ENCODE results near the gene ELMO3. TPM values are rescaled to one million over a fixed set of nuclear protein-coding genes. Genes with fewer than 3 reads are reported as not detected.

Gene ELMO3
- total RNA-seq, 2 experiments from 2014 or later, result 6.2 to 9.8 TPM

DNA sequence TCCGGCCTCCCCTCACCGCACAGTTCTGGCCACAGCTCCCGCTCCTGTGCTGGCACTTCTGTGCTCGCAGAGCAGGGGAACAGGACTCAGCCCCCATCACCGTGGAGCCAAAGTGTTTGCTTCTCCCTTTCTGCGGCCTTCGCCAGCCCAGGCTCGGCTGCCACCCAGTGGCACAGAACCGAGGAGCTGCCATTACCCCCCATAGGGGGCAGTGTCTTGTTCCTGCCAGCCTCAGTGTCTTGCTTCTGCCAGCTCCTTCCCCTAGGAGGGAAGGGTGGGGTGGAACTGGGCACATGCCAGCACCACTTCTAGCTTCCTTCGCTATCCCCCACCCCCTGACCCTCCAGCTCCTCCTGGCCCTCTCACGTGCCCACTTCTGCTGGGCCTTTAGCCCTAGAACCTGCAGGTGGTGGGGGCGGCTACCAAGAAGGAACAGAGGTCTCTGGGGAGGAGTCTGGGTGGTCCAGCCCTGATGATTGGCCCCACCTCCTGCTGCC lies 645 bp upstream of the ELMO3 start:
- Mint-ChIP-seq H3K27ac (no peak overlapping the region), H3K4me1 (peaks cover 36% of the 10 kb centered on the region), H3K27me3 (no peaks in the 10 kb centered on the region), H3K4me3 (no peak overlapping the region), H3K36me3 (peaks cover 44% of the 10 kb centered on the region), H3K9me3 (ENCODE audit: low read depth) (no peaks in the 10 kb centered on the region)
- no peak for DNase-seq
- ATAC-seq, result peak; percentile 28
- CTCF ChIA-PET, result interaction anchor here (0.8 to 3.2 kb wide), 8 partner anchors 10 to 245 kb away, joined by 3 to 19 read pairs (median 4); partner anchors contain the start of genes FHOD1 and TMEM208

DNA sequence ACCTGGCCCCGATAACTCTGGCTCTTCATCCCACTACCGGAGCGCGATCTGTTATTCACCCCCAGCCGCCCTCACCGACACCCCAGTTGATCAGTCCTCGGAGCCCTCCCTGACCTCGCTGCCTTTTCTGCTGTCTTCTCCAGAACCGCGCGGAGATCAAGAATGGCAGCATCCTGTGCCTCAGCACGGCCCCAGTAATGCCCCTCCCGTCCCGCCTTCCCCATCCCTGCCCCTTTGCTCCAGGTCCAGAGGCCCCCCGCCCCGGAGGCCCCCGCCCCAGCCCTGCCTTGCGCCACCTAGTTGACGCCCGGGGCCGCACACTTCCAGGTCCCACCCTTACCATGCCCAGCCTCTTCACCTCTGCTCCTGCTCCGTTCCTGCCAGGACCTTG lies 872 bp downstream of the ELMO3 start:
- DNase-seq, result no peak
- Mint-ChIP-seq H3K36me3 (peaks cover 35% of the 10 kb centered on the region), H3K27ac (no peak overlapping the region), H3K27me3 (no peaks in the 10 kb centered on the region), H3K9me3 (ENCODE audit: low read depth) (no peaks in the 10 kb centered on the region), H3K4me3 (no peak overlapping the region), H3K4me1 (peaks cover 20% of the 10 kb centered on the region)
- no peak for ATAC-seq
- CTCF ChIA-PET, result interaction anchor here (2.7 kb wide), 1 partner anchor 9 kb away, joined by 9 read pairs; no protein-coding TSS in a partner anchor

DNA sequence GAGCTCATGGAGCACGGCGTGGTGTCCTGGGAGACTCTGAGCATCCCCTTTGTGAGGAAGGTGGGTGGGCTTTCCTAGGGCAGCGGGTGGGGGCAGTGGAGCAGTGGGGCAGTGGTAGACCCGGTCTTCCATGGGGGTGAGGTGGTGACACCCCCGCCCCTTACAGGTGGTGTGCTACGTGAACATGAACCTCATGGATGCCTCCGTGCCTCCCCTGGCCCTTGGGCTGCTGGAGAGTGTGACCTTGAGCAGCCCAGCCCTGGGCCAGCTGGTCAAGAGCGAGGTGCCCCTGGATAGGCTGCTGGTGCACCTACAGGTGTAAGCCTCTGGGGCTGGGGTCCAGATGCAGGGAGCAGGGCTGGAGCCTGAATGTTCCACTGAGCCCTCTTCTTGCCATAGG lies 1.6 kb downstream of the ELMO3 start:
- no peaks in the 10 kb centered on the region for H3K9me3 Mint-ChIP-seq (ENCODE audit: low read depth)
- CTCF ChIA-PET, result no interaction called here
- H3K4me1 Mint-ChIP-seq, result peaks cover 15% of the 10 kb centered on the region
- H3K27ac Mint-ChIP-seq, result no peak overlapping the region
- no peak for DNase-seq
- no peak overlapping the region for H3K4me3 Mint-ChIP-seq
- H3K36me3 Mint-ChIP-seq, result peaks cover 29% of the 10 kb centered on the region
- H3K27me3 Mint-ChIP-seq, result no peaks in the 10 kb centered on the region
- no peak for ATAC-seq

DNA sequence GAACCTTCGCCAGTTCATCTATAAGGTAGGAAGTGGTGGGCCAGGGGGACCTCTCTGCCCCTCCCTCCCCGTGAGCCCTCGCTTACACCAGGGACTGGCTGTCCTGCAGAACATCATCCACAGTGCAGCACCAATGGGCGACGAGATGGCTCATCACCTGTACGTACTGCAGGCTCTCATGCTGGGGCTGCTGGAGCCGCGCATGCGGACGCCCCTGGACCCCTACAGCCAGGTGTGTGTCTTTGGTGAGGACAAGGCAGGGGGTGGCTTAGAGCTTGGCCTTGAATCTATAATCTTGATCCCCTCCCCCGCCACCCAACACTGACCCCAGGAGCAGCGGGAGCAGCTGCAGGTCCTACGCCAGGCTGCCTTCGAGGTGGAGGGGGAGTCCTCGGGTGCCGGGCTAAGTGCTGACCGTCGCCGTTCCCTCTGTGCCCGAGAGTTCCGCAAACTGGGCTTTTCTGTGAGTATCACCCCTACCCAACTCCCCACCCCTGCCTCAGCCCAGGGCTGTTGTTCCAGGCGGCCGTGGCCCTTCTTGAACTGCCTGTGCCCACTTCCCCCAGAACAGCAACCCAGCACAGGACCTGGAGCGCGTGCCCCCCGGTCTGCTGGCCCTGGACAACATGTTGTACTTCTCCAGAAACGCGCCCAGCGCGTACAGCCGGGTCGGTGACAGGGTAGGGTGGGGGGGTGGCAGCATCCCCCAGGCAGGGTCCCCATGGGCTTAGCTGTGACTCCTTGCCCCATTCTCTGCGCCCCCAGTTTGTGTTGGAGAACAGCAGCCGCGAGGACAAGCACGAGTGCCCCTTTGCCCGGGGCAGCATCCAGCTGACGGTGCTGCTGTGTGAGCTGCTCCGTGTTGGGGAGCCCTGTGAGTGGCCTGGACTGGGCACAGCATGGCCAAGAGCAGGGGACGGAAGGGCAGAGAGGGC lies 2.7 kb downstream of the ELMO3 start:
- ATAC-seq (no peak), DNase-seq (no peak)
- Mint-ChIP-seq H3K27ac (no peak overlapping the region), H3K27me3 (no peaks in the 10 kb centered on the region), H3K36me3 (peaks cover 19% of the 10 kb centered on the region), H3K9me3 (ENCODE audit: low read depth) (no peaks in the 10 kb centered on the region), H3K4me1 (peaks cover 4% of the 10 kb centered on the region), H3K4me3 (no peak overlapping the region)
- CTCF ChIA-PET, result no interaction called here

DNA sequence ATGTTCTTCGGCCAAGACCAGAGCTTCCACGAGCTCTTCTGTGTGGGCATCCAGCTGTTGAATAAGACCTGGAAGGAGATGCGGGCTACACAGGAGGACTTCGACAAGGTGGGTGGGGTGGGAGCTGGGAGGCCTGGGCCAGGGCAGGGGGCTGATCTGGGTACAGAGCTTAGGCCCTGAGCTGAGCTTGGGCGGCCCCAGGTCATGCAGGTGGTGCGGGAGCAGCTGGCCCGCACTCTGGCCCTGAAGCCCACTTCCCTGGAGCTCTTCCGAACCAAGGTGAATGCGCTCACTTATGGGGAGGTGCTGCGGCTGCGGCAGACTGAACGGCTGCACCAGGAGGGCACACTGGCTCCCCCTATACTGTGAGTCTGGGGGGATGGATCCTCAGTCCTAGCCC lies 3.5 kb downstream of the ELMO3 start:
- no peaks in the 10 kb centered on the region for H3K27me3 Mint-ChIP-seq
- peaks cover 14% of the 10 kb centered on the region for H3K36me3 Mint-ChIP-seq
- CTCF ChIA-PET, result interaction anchor here (1.2 kb wide), 1 partner anchor 9 kb away, joined by 3 read pairs; no protein-coding TSS in a partner anchor
- no peak overlapping the region for H3K4me3 Mint-ChIP-seq
- H3K9me3 Mint-ChIP-seq (ENCODE audit: low read depth), result no peaks in the 10 kb centered on the region
- no peaks in the 10 kb centered on the region for H3K4me1 Mint-ChIP-seq
- ATAC-seq (no peak), DNase-seq (no peak)
- H3K27ac Mint-ChIP-seq, result no peak overlapping the region

DNA sequence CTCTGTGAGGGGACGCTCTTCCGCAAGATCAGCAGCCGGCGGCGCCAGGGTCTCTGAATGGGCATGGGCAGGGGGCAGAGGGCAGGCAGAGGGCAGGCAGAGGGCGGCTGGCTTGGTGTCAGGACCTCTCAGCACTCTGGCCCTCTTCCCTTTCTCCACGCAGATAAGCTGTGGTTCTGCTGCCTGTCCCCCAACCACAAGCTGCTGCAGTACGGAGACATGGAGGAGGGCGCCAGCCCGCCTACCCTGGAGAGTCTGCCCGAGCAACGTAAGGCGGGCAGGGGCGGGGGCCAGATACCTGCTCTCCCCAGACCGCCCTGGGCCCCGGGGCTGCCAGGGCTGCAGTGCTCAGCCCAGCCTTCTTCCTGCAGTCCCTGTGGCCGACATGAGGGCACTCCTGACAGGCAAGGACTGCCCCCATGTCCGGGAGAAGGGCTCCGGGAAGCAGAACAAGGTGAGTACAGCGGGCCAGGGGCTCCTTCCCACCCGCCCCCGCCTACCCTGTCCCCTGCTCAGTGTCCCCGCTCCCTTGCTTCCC lies 4.1 kb downstream of the ELMO3 start:
- no peaks in the 10 kb centered on the region for H3K9me3 Mint-ChIP-seq (ENCODE audit: low read depth)
- ATAC-seq (no peak), DNase-seq (no peak)
- no peak overlapping the region for H3K27ac Mint-ChIP-seq
- no peaks in the 10 kb centered on the region for H3K27me3 Mint-ChIP-seq
- CTCF ChIA-PET, result interaction anchor here (1.2 kb wide), 1 partner anchor 9 kb away, joined by 3 read pairs; no protein-coding TSS in a partner anchor
- H3K4me1 Mint-ChIP-seq, result no peaks in the 10 kb centered on the region
- H3K4me3 Mint-ChIP-seq, result no peak overlapping the region
- H3K36me3 Mint-ChIP-seq, result peaks cover 9% of the 10 kb centered on the region

DNA sequence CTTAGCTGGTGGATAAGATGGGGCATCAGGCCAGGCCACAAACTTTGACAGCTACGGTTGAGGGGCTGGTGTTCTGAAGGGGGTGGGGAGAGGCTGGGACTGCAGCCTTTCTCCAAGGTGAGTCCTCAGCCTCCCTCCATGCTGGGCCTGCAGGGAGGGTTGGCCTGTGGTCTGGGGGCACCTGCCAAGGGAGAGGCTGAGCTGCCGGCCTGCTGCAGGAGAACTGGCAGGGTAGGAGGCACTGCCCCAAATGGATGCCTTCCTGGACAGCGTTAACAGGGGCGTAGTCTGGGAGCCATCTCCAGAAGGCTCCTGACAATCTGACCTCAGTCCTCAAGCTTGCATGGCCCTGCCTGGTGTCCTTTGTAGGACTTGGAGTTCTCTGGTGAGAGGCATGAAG lies 5.1 kb downstream of the ELMO3 start:
- ATAC-seq, result no peak
- peaks cover 7% of the 10 kb centered on the region for H3K36me3 Mint-ChIP-seq
- H3K9me3 Mint-ChIP-seq (ENCODE audit: low read depth), result no peaks in the 10 kb centered on the region
- no peaks in the 10 kb centered on the region for H3K27me3 Mint-ChIP-seq
- H3K4me1 Mint-ChIP-seq, result no peaks in the 10 kb centered on the region
- no peak overlapping the region for H3K27ac Mint-ChIP-seq
- DNase-seq, result no peak
- CTCF ChIA-PET, result interaction anchor here (1.0 kb wide), 1 partner anchor 15 kb away, joined by 3 read pairs; no protein-coding TSS in a partner anchor
- no peak overlapping the region for H3K4me3 Mint-ChIP-seq

DNA sequence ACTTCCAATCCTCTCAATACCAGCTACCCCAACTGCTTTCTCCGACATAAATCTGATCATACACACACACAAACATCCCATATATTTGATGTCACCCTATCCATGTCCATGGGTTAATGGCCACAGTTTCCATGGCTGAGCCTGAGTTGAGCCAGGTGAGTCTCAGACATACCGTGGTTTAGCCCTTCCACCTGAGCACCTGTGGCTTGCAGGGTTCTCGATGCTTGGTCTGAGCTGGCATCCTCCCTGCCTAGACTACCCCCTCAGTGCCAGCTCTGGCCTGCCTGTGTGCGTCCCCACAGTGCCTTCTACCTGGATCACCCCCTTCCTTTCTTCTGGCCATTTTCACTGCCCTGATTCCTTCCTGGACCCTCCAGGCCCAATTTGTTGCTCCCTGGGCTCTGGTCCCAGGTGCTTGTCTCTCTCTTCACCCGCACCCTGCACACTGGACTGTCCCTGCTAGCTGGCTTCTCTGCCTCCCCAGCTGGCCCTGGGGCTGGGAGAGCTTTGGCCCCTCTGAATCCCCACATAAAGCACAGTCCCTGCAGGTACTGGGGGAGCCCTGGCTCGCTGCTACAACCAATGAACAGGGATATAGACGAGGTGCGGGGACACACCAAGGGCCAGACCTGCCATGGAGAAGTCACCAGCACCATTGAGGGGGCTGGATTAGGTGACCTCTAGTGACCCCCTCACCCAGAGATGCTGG lies 7.4 kb downstream of the ELMO3 start:
- no peaks in the 10 kb centered on the region for H3K27me3 Mint-ChIP-seq
- no peak overlapping the region for H3K27ac Mint-ChIP-seq
- no peaks in the 10 kb centered on the region for H3K4me1 Mint-ChIP-seq
- no peak overlapping the region for H3K4me3 Mint-ChIP-seq
- no peak for ATAC-seq
- no peak for DNase-seq
- H3K9me3 Mint-ChIP-seq (ENCODE audit: low read depth), result no peaks in the 10 kb centered on the region
- CTCF ChIA-PET, result no interaction called here
- peaks cover under 1% of the 10 kb centered on the region for H3K36me3 Mint-ChIP-seq

DNA sequence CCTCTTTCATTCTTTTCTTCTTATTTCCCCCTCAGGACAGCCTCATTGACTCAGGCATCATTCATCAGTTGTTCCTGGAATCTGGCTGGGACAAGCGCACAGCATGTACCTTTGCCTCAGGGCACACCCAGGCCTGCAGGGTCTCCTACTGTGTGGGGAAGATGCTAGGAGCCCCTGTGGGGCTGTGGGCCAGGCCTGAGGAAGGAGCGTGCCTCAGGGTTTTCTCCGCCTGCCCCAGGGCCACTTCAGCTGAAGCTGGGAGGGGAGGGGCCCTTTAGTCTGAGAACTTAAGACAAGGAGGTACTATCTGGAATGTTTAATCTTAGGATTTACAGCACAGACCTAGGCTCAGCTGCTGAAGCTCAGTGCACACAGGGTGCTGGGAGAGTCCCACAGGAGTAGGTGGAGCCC lies 7.9 kb downstream of the ELMO3 start:
- Mint-ChIP-seq H3K27me3 (no peaks in the 10 kb centered on the region), H3K4me3 (no peak overlapping the region), H3K36me3 (no peaks in the 10 kb centered on the region), H3K27ac (no peak overlapping the region), H3K9me3 (ENCODE audit: low read depth) (no peaks in the 10 kb centered on the region), H3K4me1 (no peaks in the 10 kb centered on the region)
- CTCF ChIA-PET, result interaction anchor here (0.6 kb wide), 1 partner anchor 12 kb away, joined by 3 read pairs; no protein-coding TSS in a partner anchor
- ATAC-seq (no peak), DNase-seq (no peak)

DNA sequence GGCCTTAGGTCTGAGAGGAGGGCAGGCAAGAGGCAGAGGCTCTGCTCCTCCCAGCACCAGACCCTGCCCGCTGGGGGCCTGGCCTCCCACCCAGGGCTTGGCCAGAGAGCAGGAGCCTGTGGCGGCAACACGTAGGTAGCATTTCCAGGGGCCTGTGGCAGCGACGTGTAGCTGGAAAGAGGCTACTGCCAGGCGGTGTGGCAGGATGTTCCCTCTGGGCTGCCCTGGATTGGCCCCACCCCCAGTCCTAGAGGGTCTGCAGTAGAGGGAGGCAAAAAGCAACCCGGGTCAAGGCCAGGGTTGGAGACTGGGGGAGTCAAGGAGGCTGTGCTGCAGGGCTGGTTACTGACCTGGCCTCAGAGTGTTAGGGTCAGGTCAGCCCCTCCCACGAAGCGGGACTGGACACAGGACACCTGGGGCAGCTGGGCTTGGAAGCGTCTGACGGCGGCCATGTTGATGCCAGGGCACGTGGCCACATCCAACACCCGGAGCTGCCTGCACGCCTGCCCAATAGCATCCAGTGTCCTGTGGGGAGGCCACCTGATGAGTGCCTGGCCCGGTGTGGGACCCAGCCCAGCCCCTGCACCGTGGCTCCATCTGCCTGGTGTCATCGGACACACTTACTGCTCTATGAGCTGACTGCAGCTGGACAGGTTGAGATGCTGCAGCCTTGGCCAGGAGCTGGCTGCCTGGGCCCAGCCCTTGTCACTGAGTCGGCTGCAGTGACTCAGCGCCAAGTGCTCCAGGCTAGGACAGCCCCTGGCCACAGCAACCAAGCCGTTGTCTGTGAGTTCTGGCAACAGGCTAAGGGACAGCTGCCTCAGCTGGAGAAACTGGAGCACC lies 8.5 kb downstream of the ELMO3 start:
- Mint-ChIP-seq H3K27me3 (no peaks in the 10 kb centered on the region), H3K27ac (no peak overlapping the region), H3K4me1 (no peaks in the 10 kb centered on the region), H3K4me3 (no peak overlapping the region), H3K9me3 (ENCODE audit: low read depth) (no peaks in the 10 kb centered on the region), H3K36me3 (no peaks in the 10 kb centered on the region)
- CTCF ChIA-PET, result interaction anchor here (0.6 to 1.8 kb wide), 2 partner anchors 9 to 11 kb away, joined by 3 to 9 read pairs; partner anchors contain the start of gene ELMO3
- ATAC-seq (no peak), DNase-seq (no peak)

DNA sequence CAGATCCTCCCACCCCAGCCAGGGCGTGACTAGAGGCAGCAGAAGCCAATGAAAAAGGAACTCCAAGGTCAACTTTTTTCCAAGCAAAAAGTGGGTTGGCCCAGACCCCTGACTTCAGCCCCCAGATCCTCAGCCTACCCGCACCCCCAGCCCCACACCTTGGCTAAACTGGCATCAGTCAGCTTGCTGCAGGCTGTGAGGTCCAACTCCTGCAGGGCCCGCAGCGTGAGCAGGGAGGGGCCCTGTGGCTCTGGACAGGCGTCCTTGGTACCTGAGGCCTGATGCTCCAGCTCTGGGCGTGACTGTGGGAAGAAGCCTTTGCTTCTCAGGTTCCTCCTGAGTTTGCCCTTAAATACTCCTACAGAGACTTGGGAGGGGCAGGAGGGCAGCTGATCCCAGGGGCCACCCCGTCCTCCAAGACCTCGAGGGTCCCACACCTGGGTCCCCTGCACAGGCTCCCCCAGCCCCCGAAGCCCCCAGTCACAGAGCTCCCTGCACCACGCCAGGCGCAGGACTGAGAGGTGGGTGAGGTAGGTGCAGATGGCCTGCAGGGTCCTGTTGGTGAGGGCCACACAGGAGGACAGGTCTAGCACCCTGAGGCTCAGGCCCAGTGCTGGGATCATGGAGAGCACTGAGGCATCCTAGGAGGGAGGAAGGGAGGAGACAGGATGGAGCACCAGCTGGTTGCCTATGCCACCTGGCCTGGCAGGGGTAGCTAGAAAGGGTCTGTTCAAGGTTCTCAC lies 9.4 kb downstream of the ELMO3 start:
- no peaks in the 10 kb centered on the region for H3K27me3 Mint-ChIP-seq
- H3K4me1 Mint-ChIP-seq, result no peaks in the 10 kb centered on the region
- ATAC-seq (no peak), DNase-seq (no peak)
- no peak overlapping the region for H3K27ac Mint-ChIP-seq
- CTCF ChIA-PET, result interaction anchor here (1.8 kb wide), 1 partner anchor 10 kb away, joined by 9 read pairs; the partner anchor contains the start of gene ELMO3
- H3K36me3 Mint-ChIP-seq, result no peaks in the 10 kb centered on the region
- no peaks in the 10 kb centered on the region for H3K9me3 Mint-ChIP-seq (ENCODE audit: low read depth)
- no peak overlapping the region for H3K4me3 Mint-ChIP-seq

DNA sequence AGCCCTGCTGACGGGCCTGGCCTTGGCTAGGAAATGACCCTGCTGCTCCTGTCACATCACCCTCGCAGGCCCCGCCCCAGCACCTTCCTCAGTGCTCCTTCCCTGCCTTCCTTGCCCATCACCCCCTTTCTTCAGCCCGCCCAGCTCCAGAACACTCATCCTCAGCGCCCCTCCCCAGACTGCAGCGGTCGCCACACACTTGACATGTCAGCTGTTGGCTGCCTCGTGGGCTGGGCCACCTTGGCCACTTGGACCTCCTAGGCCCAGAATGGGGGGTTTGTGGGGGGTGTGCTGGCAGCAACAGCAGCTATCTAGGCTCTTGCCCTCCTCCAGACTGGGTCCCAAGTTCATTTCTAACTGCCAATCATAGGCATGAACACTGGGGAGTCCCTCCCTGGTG lies 10.6 kb downstream of the ELMO3 start:
- Mint-ChIP-seq H3K4me3 (no peak overlapping the region), H3K27me3 (no peaks in the 10 kb centered on the region), H3K9me3 (ENCODE audit: low read depth) (no peaks in the 10 kb centered on the region), H3K36me3 (no peaks in the 10 kb centered on the region), H3K27ac (no peak overlapping the region), H3K4me1 (no peaks in the 10 kb centered on the region)
- ATAC-seq (no peak), DNase-seq (no peak)
- CTCF ChIA-PET, result interaction anchor here (1.0 kb wide), 1 partner anchor 38 kb away, joined by 3 read pairs; the partner anchor contains the start of gene FHOD1

Measured in activated CD8-positive, alpha-beta memory T cell treated with anti-CD3 and anti-CD28 coated beads, Interleukin-2, amount 10 ng/mL, durations not matched to agents 7 days and 5 days (primary cell).